Right cardiac atrium (tissue), 5 donors: ENCODE results near the gene FGF3. TPM values are rescaled to one million over a fixed set of nuclear protein-coding genes. Genes with fewer than 3 reads are reported as not detected.
"Not testable (repeated sequence)": the region's sequence is repeated elsewhere in the genome, so short reads cannot be mapped to it uniquely, and the experiment has no call there.

Source experiments
- ATAC-seq, 2 donors: fragments of 200-7000 bp; cut with Tn5 transposase; one replicate each; pipeline versions ENCODE4 v1.8.0 to v1.9.1; 2020; ENCODE audit warnings: moderate library complexity in 2 of 2, mild to moderate bottlenecking in 1 of 2
- DNase-seq, 3 donors: peaks; one replicate each; pipeline ENCODE4 v3.0.0-alpha.2; 2020
- H3K27ac ChIP-seq: one replicate; pipeline ENCODE4 v1.5.1; 2013; ENCODE audit warnings: mild to moderate bottlenecking, low read length, control low read depth, moderate library complexity
- H3K27me3 ChIP-seq: one replicate; pipeline ENCODE4 v1.6.1; 2013; ENCODE audit not compliant: control insufficient read depth, insufficient read depth
- H3K4me1 ChIP-seq: one replicate; pipeline ENCODE4 v1.6.1; 2013; ENCODE audit warnings: low read length; ENCODE audit not compliant: control insufficient read depth, insufficient read depth
- H3K4me3 ChIP-seq: one replicate; pipeline ENCODE4 v1.5.1; 2013; ENCODE audit warnings: low read length, control low read depth
- H3K9me3 ChIP-seq: one replicate; pipeline ENCODE4 v1.6.1; 2013; ENCODE audit warnings: low read length; ENCODE audit not compliant: control insufficient read depth
- WGBS: extraction: QIAGEN DNeasy Blood & Tissue Kit; methylation state at CpG from one replicate; pipeline ENCODE4 v1.1.7; 2013; 5-methylcytosine and 5-hydroxymethylcytosine counted together
- intact Hi-C, 4 donors: fragments of 100-400 bp; cut with DNase I; formaldehyde crosslinking; loops; one replicate each; pipeline versions ENCODE4 v1.11.0 to v1.14.0; 2022 to 2023
- polyA plus RNA-seq: library from polyadenylated mRNA; stranded (reverse); fragments of 200-250 nt; gene quantifications from one replicate; pipeline ENCODE4 v1.2.3, GENCODE V29; 2013
- total RNA-seq, 4 donors: library from RNA; stranded (reverse); fragmentation: NEBNext Ultra II Directional; extraction: Animal tissue kit (Norgen Biotek cat#: 25700); gene quantifications; one replicate each; pipeline ENCODE4 v1.2.1, GENCODE V29; 2021
- donor health status: healthy with polysubstance abuse.
- donor health status: DM: no; HTN: yes; CAD: no.
- donor health status: DM: no; HTN: no; CAD: no.
- donor health status: DM: no; HTN: yes; CAD: no; lungs with severe emphysema.
- donor health status: DM: yes; HTN: yes; CAD: no.

FGF3 gene
- total and polyA plus RNA-seq, 5 donors = not detected

- no peak for ATAC-seq
- DNase-seq = no peak
- H3K27ac ChIP-seq = no peak overlapping the region
- no peaks in the 10 kb centered on the region for H3K9me3 ChIP-seq
- no peaks in the 10 kb centered on the region for H3K4me1 ChIP-seq
- WGBS = 84% methylated on average over 8 of the region's 8 CpGs
- no peaks in the 10 kb centered on the region for H3K27me3 ChIP-seq
- intact Hi-C loops = no loop called here
- H3K4me3 ChIP-seq = no peak overlapping the region
These were observed 40.8 kb downstream of the FGF3 start for GRCh38 chr11:69778373-69778772.

GRCh38 chr11:69775163-69775755, 44.0 kb downstream of the FGF3 start, which contains the start of gene FGF4:
Gene FGF4 (minus strand): TSS chr11:69775341. CDS start chr11:69775084, 257 bp downstream.
- no peaks in the 10 kb centered on the region for H3K9me3 ChIP-seq
- no peak for ATAC-seq
- 2% methylated on average over 66 of the region's 66 CpGs for WGBS
- no peaks in the 10 kb centered on the region for H3K27me3 ChIP-seq
- intact Hi-C loops = no loop called here
- no peak within 1 kb of the TSS for H3K27ac ChIP-seq
- H3K4me3 ChIP-seq = no peak within 1 kb of the TSS
- DNase-seq = no peak
- no peaks in the 10 kb centered on the region for H3K4me1 ChIP-seq

DNA sequence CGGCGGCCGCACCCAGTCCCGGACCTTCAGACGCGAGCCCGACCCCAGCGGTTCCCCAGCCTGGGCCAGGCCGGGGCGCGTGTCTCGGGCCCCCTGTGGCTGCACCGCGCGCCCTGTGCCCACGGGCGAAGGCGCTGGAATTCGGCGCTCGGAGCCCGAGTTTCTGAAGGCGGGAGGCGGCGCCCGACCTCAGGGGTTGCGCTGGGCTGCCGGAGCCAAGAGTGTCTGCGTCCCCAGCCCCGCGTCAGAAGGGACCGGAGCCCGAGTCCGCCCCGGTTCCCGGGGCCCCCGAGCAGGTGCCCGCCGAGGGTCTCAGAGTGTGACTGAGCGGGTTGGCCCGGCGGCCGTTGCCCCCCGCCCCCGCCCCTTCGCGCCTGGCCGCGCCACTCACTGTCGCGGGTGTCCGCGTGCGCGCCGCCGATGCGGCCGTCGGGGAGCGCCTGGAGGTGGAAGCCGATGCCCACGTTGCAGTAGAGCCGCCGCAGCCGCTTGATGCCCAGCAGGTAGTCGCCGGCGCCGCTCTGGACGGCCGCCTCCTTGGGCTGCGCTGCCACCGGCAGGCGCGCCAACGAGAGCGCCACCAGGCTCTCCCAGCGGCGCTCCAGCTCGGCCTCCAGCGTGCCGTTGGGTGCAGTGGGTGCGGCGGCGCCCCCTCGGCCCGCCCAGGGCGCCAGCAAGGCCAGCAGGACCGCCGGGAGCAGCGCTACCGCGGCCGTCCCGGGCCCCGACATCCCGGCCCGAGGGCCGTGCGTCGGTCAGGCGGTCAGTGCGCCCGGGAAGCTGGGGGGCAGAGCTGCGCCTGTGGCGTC, 44.7 kb downstream of the FGF3 start:
- Histone ChIP-seq H3K4me1 (no peaks in the 10 kb centered on the region), H3K4me3 (no peak overlapping the region), H3K9me3 (no peaks in the 10 kb centered on the region), H3K27me3 (no peaks in the 10 kb centered on the region), H3K27ac (no peak overlapping the region)
- ATAC-seq (no peak), DNase-seq (no peak)
- intact Hi-C loops = no loop called here
- 1% methylated on average over 107 of the region's 107 CpGs for WGBS

DNA sequence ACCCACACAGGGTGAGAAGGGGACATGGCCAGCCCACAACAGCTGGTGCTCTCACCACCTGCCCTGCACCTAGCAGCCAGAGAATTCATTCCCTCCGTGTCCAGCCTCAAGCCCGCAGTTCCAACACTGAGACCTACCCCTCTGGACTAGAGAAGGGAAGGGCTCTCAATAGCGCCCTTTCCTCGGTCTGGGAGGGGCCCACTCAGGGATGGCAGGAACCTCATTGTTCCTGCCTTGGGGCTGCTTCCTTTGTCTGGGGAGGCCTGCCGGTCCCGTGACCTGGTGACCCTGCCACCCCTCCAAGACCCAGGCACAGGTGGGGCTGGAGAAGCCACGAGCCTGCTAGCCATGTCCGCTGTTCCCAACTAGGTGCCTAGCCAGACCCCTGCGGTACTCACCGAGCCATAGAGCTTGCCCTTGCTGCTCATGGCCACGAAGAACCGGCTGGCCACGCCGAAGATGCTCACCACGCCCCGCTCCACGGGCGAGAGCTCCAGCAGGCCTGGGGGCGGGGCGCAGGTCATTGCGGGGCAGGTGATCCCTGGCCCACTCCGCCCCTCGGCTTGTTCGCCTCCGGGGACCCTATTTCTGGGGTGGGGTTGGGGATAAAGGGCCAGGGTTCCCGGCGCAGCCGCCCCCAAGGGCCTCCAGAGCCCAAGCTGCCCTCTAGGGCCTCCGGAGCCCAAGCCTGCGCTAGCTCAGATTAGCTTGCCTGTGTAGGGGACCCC, 45.4 kb downstream of the FGF3 start:
- H3K27me3 ChIP-seq = no peaks in the 10 kb centered on the region
- H3K4me3 ChIP-seq = no peak overlapping the region
- no peaks in the 10 kb centered on the region for H3K4me1 ChIP-seq
- H3K9me3 ChIP-seq = peaks cover 6% of the 10 kb centered on the region
- intact Hi-C loops = no loop called here
- ATAC-seq (no peak), DNase-seq (no peak)
- H3K27ac ChIP-seq = no peak overlapping the region
- 11% methylated on average over 30 of the region's 30 CpGs for WGBS

DNA sequence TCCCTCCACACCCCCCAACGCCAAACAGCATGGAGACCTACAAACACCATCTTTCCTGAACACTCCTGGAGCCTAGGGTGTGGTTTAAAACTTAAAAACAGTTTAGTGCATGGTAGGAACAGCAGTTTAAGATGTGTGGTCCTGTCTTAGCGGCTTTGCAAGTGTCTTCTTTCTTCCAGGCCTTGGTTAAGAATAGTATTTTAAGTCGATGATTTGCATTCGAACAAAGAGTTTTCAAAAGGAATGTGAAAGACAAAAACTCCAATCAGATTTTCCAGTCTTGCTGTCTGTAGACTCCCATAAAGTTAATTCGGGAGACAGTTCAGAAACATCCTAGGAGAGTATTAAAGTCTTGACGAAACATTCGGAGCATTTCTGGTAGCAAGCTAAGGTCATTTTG, 47.8 kb downstream of the FGF3 start:
- H3K4me1 ChIP-seq = no peaks in the 10 kb centered on the region
- no peaks in the 10 kb centered on the region for H3K27me3 ChIP-seq
- no peak for ATAC-seq
- WGBS = 51% methylated on average over 7 of the region's 7 CpGs
- DNase-seq = no peak
- no peak overlapping the region for H3K4me3 ChIP-seq
- H3K9me3 ChIP-seq = peaks cover 9% of the 10 kb centered on the region
- H3K27ac ChIP-seq = no peak overlapping the region
- intact Hi-C loops = no loop called here

GRCh38 chr11:69770540-69770939, 48.7 kb downstream of the FGF3 start:
- 25% methylated on average over 5 of the region's 5 CpGs for WGBS
- Histone ChIP-seq H3K27ac (no peak overlapping the region), H3K9me3 (peaks cover 9% of the 10 kb centered on the region), H3K4me1 (no peaks in the 10 kb centered on the region), H3K27me3 (no peaks in the 10 kb centered on the region), H3K4me3 (no peak overlapping the region)
- DNase-seq (no peak), ATAC-seq (no peak)
- intact Hi-C loops = no loop called here

DNA sequence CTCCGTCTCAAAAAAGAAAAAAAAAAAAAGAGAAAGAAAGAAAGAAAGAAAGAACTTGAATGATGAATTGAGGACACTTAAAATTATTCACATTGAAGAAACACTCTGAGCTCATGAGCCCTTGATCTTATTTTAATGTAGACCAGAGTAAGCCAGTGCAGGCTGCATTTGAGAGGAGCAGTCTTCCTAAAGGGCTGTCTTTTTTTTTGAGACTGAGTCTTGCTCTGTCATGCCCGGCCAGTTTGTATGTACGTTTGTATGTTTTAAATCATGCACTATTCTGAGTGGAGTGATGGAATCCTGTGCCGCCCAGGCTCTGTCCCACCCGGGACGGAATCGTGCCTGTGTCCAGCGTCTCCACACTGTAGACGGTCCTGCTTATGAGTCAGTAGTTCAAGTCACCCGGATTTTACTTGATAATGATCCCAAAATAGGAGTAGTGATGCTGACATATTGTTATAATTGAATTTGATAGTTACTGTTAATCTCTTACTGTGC, 53.7 kb downstream of the FGF3 start:
- 68% methylated on average over 10 of the region's 10 CpGs for WGBS

GRCh38 chr11:69764918-69765317, 54.3 kb downstream of the FGF3 start:
- H3K27me3 ChIP-seq, intact Hi-C loops, H3K4me1 ChIP-seq, H3K4me3 ChIP-seq, ATAC-seq, H3K9me3 ChIP-seq, H3K27ac ChIP-seq, DNase-seq: not testable (repeated sequence)
- 98% methylated on average over 7 of the region's 7 CpGs for WGBS

More for the DNA sequence above, 53.7 kb downstream of the FGF3 start:
- Histone ChIP-seq H3K27ac (no peak overlapping the region), H3K4me1 (no peaks in the 10 kb centered on the region), H3K27me3 (no peaks in the 10 kb centered on the region), H3K4me3 (no peak overlapping the region), H3K9me3 (peaks cover 9% of the 10 kb centered on the region)
- ATAC-seq (no peak), DNase-seq (no peak)
- intact Hi-C loops = no loop called here

DNA sequence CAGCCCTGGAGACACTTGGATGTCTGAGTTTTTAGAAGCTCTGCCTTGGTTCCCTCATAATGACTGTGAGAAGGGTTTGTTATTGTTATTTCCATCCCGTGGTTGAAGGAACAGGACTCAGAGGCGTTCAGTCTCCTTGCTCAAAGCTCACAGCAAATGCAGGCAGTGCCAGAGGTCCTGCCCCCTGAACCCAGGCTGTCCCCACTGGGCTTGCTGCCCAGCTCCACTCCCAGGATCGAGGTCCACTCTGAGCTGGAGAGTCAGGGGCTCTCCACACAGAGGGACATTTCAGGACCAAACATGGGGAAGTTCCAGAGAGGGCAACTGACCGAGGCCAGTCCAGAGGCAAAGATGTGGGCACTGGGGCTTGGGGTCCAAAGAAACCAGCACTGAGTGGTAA, 58.9 kb downstream of the FGF3 start:
- WGBS = 43% methylated on average over 4 of the region's 4 CpGs
- H3K27ac ChIP-seq = no peak overlapping the region
- DNase-seq = no peak
- H3K4me1 ChIP-seq = no peaks in the 10 kb centered on the region
- H3K9me3 ChIP-seq = peaks cover 5% of the 10 kb centered on the region
- H3K27me3 ChIP-seq = no peaks in the 10 kb centered on the region
- H3K4me3 ChIP-seq = no peak overlapping the region
- no peak for ATAC-seq
- intact Hi-C loops = no loop called here
